Fibroblast of lung (primary cell): ENCODE measurements around the gene EDDM3A. TPM values are rescaled to one million over a fixed set of nuclear protein-coding genes. Genes with fewer than 3 reads are reported as not detected.

Experiments used
- DNase-seq, 2 donors: peaks; one replicate each; pipeline versions ENCODE4 v3.0.0 to v3.0.0-alpha.2; 2010; ENCODE audit warnings: low read depth in 2 of 2
- H2AFZ ChIP-seq: 2 replicates; pipeline ENCODE4 v1.5.1; 2012; ENCODE audit warnings: low read length, control low read depth, inconsistent platforms
- H3K27ac ChIP-seq: 2 replicates; pipeline ENCODE4 v1.5.1; 2011; ENCODE audit warnings: low read length, control low read depth; ENCODE audit not compliant: insufficient read depth
- H3K27me3 ChIP-seq: 2 replicates; pipeline ENCODE4 v1.5.1; 2011; ENCODE audit warnings: mild to moderate bottlenecking, low read length; ENCODE audit not compliant: control insufficient read depth, insufficient read depth
- H3K36me3 ChIP-seq: 2 replicates; pipeline ENCODE4 v1.5.1; 2011; ENCODE audit warnings: low read length; ENCODE audit not compliant: control insufficient read depth, insufficient read depth
- H3K4me1 ChIP-seq: 2 replicates; pipeline ENCODE4 v1.5.1; 2011; ENCODE audit warnings: low read length; ENCODE audit not compliant: control insufficient read depth, insufficient read depth; ENCODE audit errors: extremely low read depth
- H3K4me2 ChIP-seq: 2 replicates; pipeline ENCODE4 v1.5.1; 2011; ENCODE audit warnings: low read length, control low read depth; ENCODE audit not compliant: insufficient read depth; ENCODE audit errors: extremely low read depth
- H3K4me3 ChIP-seq, 4 experiments: fragments of 200-600 bp in 1 of 4; sonication (generic) in 1 of 4; replicated peaks in 1 of 4; 2 replicates each; pipeline ENCODE4 v1.5.1; 2011 to 2016; ENCODE audit warnings: low read length in 4 of 4, low read depth in 3 of 4, mild to moderate bottlenecking in 3 of 4, control low read depth in 2 of 4, inconsistent platforms in 1 of 4, mixed read lengths in 1 of 4; ENCODE audit not compliant: insufficient read depth in 1 of 4; ENCODE audit errors: control extremely low read depth in 1 of 4
- H3K79me2 ChIP-seq: 2 replicates; pipeline ENCODE4 v1.5.1; 2012; ENCODE audit warnings: mild to moderate bottlenecking, low read length, inconsistent platforms; ENCODE audit not compliant: control insufficient read depth, insufficient read depth
- H3K9ac ChIP-seq: 2 replicates; pipeline ENCODE4 v1.5.1; 2011; ENCODE audit warnings: mild to moderate bottlenecking, low read length, control low read depth; ENCODE audit not compliant: insufficient read depth
- H3K9me3 ChIP-seq: 2 replicates; pipeline ENCODE4 v1.5.1; 2012; ENCODE audit warnings: low read depth, low read length; ENCODE audit not compliant: control insufficient read depth, insufficient read depth
- H4K20me1 ChIP-seq: 2 replicates; pipeline ENCODE4 v1.5.1; 2011; ENCODE audit warnings: low read length; ENCODE audit not compliant: control insufficient read depth, insufficient read depth; ENCODE audit errors: extremely low read depth
- CTCF ChIP-seq, 2 donors: IDR thresholded peaks in 1 of 2; conservative IDR thresholded peaks in 1 of 2; 1 replicate in 1 of 2; 2 replicates in 1 of 2; pipeline ENCODE4 v1.5.1; 2011 to 2012; ENCODE audit warnings: low read length in 2 of 2, control low read depth in 1 of 2, inconsistent platforms in 1 of 2, low read depth in 1 of 2, mild to moderate bottlenecking in 1 of 2
- EZH2 ChIP-seq: IDR thresholded peaks from 2 replicates; pipeline ENCODE4 v1.5.1; 2012; ENCODE audit warnings: low read length, control low read depth, mild to moderate bottlenecking; ENCODE audit errors: missing control alignments
- polyA plus RNA-seq, 2 donors: library from polyadenylated mRNA; depleted of rRNA in 1 of 2; stranded (reverse) in 1 of 2; unstranded in 1 of 2; fragments of >200 nt; gene quantifications; 2 replicates each; pipeline ENCODE4 v1.2.1, GENCODE V29; 2011 to 2012; ENCODE audit warnings: missing spikeins in 1 of 2
- total RNA-seq: library from RNA; depleted of rRNA; stranded (reverse); fragments of >200 nt; gene quantifications from 2 replicates; pipeline ENCODE4 v1.2.1, GENCODE V29; 2014

The EDDM3A gene
- total and polyA plus RNA-seq, 2 donors (not counting 1 experiment from before 2014, with no cell fraction given) = not detected

GRCh38 chr14:20794644-20795369 is 49.1 kb downstream of the EDDM3A start:
- Histone ChIP-seq H3K4me1 (no peaks in the 10 kb centered on the region), H3K27me3 (no peaks in the 10 kb centered on the region), H2AFZ (no peak overlapping the region), H3K4me2 (no peak overlapping the region), H3K9ac (no peak overlapping the region), H3K4me3 (no peak overlapping the region), H4K20me1 (no peaks in the 10 kb centered on the region), H3K36me3 (no peaks in the 10 kb centered on the region), H3K27ac (no peak overlapping the region), H3K79me2 (no peaks in the 10 kb centered on the region), H3K9me3 (no peaks in the 10 kb centered on the region)
- no peak for DNase-seq
- TF ChIP-seq CTCF (conservative IDR thresholded peaks at IDR 0.05 in 1 of 2, IDR thresholded peaks at IDR 0.05 in 1 of 2; ENCODE audit: low read depth in 1 of 2, low read length in 2 of 2) = no peak
- no peak for TF ChIP-seq EZH2

GRCh38 chr14:20797164-20797563 is 51.5 kb downstream of the EDDM3A start:
- Histone ChIP-seq H3K4me1 (no peaks in the 10 kb centered on the region), H3K27me3 (no peaks in the 10 kb centered on the region), H4K20me1 (no peaks in the 10 kb centered on the region), H3K9me3 (no peaks in the 10 kb centered on the region), H3K36me3 (no peaks in the 10 kb centered on the region), H3K4me2 (no peak overlapping the region), H3K9ac (no peak overlapping the region), H2AFZ (no peak overlapping the region), H3K79me2 (no peaks in the 10 kb centered on the region), H3K4me3 (no peak overlapping the region), H3K27ac (no peak overlapping the region)
- TF ChIP-seq EZH2 (no peak), CTCF (conservative IDR thresholded peaks at IDR 0.05 in 1 of 2, IDR thresholded peaks at IDR 0.05 in 1 of 2; ENCODE audit: low read depth in 1 of 2, low read length in 2 of 2) (no peak)
- no peak for DNase-seq

Other genes starting within 250 kb of the EDDM3A start
- not detected in 2 replicates for gene RNASE10, start 240.3 kb upstream of the EDDM3A start, total RNA-seq
- gene RNASE10, start 240.3 kb upstream of the EDDM3A start, polyA plus RNA-seq = not detected in 2 replicates
- gene RNASE9, start 184.8 kb upstream of the EDDM3A start, total RNA-seq = not detected in 2 replicates
- not detected in 2 replicates for gene RNASE9, start 184.8 kb upstream of the EDDM3A start, polyA plus RNA-seq
- not detected in 2 replicates for gene RNASE11, start 157.9 kb upstream of the EDDM3A start, total RNA-seq
- not detected in 2 replicates for gene RNASE11, start 157.9 kb upstream of the EDDM3A start, polyA plus RNA-seq
- gene RNASE12, start 154.5 kb upstream of the EDDM3A start, total RNA-seq = not detected in 2 replicates
- gene RNASE12, start 154.5 kb upstream of the EDDM3A start, polyA plus RNA-seq = not detected in 2 replicates
- gene OR6S1, start 104.2 kb upstream of the EDDM3A start, total RNA-seq = not detected in 2 replicates
- gene OR6S1, start 104.2 kb upstream of the EDDM3A start, polyA plus RNA-seq = not detected in 2 replicates
- 20.0 and 22.1 TPM in 2 replicates for gene RNASE4, start 61.3 kb upstream of the EDDM3A start, total RNA-seq
- gene RNASE4, start 61.3 kb upstream of the EDDM3A start, polyA plus RNA-seq = 25.0 and 43.9 TPM in 2 replicates
- 5.1 and 6.4 TPM in 2 replicates for gene ANG, start 57.1 kb upstream of the EDDM3A start, total RNA-seq
- gene ANG, start 57.1 kb upstream of the EDDM3A start, polyA plus RNA-seq = 3.9 and 7.3 TPM in 2 replicates
- gene EDDM3B, start 22.5 kb downstream of the EDDM3A start, total RNA-seq = not detected in 2 replicates
- not detected in 2 replicates for gene EDDM3B, start 22.5 kb downstream of the EDDM3A start, polyA plus RNA-seq
- gene RNASE6, start 35.4 kb downstream of the EDDM3A start, total RNA-seq = not detected in 2 replicates
- not detected in 2 replicates for gene RNASE6, start 35.4 kb downstream of the EDDM3A start, polyA plus RNA-seq
- gene RNASE1, start 57.0 kb downstream of the EDDM3A start, total RNA-seq = not detected in 2 replicates
- not detected in 2 replicates for gene RNASE1, start 57.0 kb downstream of the EDDM3A start, polyA plus RNA-seq
- gene RNASE3, start 145.5 kb downstream of the EDDM3A start, total RNA-seq = not detected in 2 replicates
- gene RNASE3, start 145.5 kb downstream of the EDDM3A start, polyA plus RNA-seq = not detected in 2 replicates
- gene RNASE2, start 209.6 kb downstream of the EDDM3A start, total RNA-seq = not detected in 2 replicates
- not detected in 2 replicates for gene RNASE2, start 209.6 kb downstream of the EDDM3A start, polyA plus RNA-seq
- gene METTL17, start 244.1 kb downstream of the EDDM3A start, total RNA-seq = 28.4 and 31.6 TPM in 2 replicates
- gene METTL17, start 244.1 kb downstream of the EDDM3A start, polyA plus RNA-seq = 47.7 and 48.5 TPM in 2 replicates